Activated CD8-positive, alpha-beta memory T cell treated with anti-CD3 and anti-CD28 coated beads, Interleukin-2, amount 50 U/mL, for 48 hours (primary cell): ENCODE measurements around the gene NR6A1.
"Not testable (repeated sequence)": the region's sequence is repeated elsewhere in the genome, so short reads cannot be mapped to it uniquely, and the experiment has no call there.

Experiments used
- DNase-seq: peaks from one replicate; pipeline ENCODE4 v3.0.0-alpha.2; 2020

NR6A1 gene

DNA sequence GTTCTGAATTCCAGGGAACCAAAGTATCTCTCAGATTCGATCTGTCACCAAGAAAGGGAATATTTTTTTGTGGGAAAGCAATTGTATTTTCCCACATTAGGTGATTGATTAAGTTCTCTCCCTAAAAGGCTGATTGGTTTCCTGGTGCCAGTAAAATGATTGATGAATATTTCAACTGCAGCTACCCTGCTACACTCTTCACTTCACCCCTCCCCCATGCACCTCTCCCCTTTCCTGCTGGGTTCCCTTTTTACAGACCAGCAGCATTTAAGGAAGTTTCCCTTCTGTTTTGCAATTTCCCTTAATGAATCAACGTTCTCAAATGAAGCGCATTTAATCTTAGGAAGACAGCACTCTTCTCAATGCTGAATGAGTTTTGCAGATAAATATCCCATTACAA, 13.1 kb downstream of the NR6A1 start:
- no peak for DNase-seq

DNA sequence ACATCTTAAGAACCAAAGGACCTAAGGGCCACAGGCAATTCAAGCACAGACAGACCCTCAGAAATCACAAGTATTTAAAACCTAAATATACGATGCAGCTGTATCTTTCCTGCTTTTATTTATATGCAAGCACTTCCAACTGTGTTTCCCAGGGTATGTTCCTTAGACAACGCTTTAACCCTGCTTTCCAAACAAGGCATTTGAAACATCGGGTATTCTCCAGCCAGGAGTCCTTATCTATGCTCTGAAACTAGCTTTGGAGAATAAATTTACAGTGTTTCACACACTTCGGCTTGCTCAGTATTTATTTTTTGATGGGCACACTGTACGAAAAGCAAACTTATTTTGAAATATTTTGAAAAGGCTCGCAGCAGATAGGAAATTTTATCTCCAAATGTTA, 13.5 kb downstream of the NR6A1 start:
- no peak for DNase-seq

DNA sequence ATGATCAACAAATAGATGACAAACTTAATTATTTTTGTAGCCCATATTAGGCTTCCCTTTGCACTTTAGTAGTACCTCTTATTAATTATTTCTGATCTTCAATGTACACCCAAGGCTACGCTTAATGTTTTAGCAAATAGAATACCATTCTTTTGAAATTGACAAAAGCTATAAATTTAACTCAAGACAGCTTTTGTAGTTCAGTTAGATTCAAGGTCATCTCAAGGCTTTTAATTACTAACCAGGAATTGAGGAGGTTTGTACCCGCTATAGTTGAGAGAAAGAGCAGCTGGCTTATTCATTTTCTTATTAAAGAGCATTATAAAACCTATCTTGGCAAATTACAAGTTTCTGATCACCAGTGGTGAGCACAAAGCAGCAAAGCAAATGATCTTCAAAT, 15.1 kb downstream of the NR6A1 start:
- DNase-seq: no peak

DNA sequence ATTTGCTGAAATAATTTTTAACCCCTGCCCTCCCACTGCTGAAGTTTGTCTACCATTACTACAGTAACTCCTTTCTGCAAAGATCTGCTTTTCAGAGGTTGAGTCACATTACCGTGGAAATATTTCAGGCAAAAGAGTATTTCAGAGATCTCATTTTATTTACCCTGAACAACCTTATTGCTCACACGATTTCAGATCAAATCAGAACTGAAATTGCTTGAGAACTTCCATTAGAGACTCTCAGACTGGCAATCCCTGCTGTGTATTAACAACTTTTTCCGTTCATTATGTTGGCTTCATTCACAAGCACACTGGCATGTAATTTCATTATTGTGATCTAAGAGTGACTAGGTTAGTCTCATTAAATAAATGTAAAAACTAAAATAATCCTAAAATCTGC, 16.1 kb downstream of the NR6A1 start:
- no peak for DNase-seq

DNA sequence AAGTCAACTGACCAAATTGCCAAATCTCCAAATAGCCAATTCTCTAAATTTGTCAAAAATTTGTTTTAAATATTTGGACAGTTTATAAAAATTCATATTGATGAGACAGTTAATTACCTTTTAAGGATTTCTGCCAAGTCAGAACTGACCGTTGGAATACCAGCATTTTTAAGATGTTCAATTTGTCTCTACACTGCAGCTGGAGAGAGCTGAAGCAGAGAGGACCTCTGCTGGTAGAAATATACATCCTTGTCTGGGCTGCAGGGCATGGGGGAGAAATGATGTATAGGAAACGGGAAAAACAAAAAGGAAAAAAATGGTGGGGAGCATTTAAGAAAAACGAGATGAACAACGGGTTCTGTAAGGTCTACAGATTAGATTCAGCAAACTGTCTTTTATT, 16.8 kb downstream of the NR6A1 start:
- no peak for DNase-seq

DNA sequence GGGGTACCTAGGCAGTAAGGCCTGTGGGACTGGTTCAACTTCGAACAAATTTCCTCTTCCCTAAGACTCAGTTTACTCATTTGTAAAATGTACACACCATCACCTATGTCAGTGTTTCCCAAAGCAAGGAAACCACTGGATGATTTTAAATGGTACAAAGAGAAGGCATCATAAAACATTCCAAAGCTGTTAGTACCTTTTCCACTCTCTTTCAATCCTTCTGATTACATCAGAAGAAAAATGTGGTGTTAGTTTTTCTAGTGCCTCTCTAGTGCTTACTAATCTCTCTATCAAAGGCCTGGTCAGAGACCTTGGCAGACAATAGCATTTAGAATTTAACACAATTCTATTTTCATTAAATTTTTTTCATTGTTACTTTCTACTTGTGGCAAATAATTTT, 18.1 kb downstream of the NR6A1 start:
- DNase-seq: no peak

DNA sequence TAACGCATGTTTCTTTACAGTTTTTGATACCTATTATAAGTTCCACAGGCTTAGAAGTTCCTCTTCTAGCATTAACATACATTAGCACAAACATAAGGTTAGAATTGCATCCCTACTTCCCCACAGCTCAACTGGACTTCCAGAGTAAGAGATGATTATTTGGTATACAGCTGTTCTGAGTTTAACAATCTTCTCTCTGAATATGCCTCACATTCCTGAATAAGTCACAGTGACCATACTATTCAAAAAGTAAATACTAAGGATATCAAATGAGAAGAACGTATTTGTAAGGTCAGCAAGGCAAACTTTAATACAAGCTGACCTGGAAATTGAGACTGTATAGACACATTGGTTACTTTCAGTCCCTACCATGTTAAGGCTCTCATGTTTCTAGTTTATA, 21.3 kb downstream of the NR6A1 start:
- DNase-seq: no peak

DNA sequence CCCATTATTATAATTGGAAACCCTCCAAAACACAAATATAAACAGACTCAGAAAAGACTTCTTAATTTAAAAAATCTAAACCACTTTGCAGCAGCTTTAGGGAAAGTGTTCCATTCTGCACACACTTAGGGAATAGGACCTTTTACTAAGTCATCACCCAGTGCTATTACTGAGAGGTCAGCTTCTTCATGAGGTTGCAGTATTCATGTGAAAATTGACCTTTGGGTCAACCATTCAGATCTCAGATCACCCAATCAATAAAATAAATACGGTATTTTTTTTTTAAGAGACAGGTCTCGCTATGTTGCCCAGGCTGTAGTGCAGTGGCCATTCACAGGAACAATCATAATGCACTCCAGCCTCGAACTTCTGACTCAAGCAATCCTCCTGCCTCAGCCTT, 21.8 kb downstream of the NR6A1 start:
- no peak for DNase-seq

DNA sequence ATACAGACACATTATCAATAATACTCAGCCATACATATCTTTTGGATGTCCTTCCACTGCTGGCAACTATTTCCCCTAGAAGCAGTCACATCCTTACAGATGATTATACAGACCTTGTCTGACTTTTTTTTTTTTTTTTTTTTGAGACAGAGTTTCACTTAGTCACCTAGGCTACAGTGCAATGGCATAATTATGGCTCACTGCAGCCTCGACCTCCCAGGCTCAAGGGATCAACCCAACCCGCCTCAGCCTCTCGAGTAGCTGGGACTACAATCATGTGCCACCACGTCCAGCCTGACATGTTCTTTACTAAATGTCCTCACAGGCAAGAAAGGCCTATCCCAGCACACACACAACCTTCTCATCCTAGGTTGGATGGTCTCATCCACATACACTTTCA, 24.0 kb downstream of the NR6A1 start:
- no peak for DNase-seq

DNA sequence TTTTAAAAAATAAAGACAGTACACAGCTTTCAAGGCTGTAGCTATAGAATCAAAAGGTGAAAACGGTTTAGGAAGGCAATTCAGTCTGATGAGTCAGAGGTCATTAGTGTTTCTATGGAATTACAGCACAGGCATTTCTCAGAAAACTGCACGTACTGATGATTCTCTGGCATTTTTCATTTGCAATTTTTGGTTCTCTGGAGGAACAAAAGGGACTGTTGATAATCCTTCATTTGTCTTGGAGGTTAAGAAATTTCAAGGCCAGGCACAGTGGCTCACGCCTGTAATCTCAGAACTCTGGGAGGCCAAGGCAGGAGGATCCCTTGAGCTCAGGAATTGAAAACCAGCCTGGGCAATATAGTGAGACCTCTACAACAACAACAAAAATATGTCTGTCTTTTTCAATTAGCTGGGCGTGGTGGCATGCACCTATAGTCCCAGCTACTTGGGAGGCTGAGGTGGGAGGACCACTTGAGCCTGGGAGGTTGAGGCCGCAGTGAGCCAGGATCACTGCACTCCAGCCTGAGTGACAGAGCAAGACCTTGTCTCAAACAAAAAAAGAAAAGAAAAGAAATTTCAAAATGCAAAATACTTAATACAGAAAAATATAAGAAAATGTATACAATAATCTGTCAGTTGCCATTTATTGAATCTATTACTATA, 27.3 kb downstream of the NR6A1 start:
- no peak for DNase-seq

DNA sequence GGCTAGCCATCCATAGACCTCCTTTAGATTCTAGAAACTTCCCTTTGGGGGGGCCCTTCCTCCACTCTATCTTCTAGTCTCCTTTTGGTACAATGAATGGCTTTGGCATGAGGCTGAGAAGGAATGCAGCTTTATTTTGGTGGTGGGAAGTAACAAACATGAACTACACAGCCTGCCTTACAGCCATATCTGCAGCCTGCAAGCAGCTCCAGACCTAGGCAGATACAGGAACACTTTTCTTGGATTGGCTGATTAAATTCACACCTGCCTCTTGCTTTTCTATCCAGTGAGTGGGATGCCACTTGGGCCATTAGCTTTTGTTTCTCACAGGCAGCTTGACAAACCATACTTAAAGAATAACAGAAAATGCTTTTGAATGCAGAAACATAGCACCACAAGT, 28.2 kb downstream of the NR6A1 start:
- no peak for DNase-seq

DNA sequence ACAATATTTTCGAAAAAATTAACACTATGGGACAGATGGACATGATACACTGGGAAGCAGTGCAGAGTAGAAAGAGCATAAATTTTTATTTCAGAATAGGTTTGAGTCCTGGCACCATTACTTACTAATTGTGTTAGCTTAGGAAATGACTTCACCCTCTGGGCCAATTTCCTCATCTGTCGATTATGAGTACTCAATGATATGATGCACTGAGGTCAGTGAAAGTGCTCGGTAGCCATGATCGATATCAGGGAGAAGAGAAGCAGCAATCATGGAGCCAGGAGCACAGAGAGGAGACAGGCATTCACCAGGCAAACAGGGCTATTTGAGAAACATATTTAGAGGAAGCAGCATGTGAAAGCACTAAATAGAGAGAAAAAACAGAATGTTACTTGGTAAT, 29.4 kb downstream of the NR6A1 start:
- DNase-seq: no peak

DNA sequence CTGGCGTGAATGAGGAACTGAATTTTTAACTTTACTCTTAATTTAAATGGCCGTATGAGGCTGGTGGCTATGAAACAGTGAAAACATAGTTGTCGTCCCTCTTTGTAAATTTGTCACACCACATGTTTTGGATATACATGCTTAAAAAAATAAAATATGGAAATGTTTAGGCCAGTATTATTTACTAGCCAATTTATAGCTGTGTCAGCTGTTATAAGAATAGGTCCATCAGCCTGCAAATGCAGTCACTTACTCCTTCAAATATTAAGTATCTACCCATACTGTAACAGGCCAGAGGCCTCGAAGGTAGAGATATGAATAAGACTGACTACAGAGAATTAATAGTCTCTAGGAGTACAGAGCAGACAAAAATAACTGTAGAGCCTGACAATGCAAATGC, 30.0 kb downstream of the NR6A1 start:
- no peak for DNase-seq

DNA sequence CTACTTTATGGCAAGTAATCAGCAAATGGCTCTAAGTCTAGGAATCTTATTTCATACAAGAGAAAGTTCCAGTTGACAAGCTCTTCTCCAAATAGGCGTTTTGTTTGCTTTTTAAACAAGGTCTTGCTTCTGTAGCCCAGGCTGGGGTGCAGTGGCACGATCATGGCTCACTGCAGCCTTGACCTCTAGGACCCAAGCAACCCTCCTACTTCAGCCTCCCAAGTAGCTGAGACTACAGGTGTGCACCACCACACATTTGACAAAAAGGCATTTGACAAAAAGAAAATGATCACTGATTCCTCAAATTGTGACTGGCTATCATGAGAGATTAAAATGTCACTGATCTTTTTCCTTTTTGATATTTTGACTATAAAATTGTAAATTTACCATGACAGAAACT, 31.8 kb downstream of the NR6A1 start:
- no peak for DNase-seq

DNA sequence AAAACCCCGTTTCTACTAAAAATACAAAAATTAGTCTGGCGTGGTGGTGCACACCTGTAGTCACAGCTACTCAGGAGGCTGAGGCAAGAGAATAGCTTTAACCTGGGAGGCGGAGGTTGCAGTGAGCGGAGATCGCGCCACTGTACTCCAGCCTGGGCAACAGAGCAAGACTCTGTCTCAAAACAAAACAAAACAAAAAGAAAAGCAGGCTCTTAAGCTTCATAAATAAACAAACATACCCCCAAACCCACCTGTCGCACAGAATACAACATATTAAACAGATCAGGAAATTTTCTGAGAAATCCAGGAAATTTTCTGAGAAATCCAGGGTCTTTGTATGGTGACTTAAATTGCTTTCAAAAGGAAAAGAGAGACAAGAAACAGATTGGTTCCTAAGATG, 33.0 kb downstream of the NR6A1 start:
- not testable (repeated sequence) for DNase-seq

DNA sequence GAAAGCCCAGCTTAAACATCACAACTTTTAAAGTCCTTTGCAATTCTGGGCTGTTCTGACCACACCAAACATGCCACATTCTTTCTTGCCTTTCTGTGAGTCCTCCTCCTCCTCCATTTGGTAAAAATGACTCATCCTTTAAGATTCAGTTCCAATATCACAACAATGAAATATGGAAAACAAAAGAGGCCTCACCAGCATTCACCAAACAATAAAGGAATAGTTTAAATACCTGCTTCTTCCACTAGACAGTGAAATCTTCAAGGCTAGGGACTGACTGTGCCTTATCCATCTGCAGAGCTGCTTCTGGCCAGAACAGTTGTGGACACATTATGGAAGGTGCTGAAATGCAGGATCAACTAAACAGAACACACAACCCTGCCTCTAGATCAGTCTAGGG, 36.0 kb downstream of the NR6A1 start:
- no peak for DNase-seq

DNA sequence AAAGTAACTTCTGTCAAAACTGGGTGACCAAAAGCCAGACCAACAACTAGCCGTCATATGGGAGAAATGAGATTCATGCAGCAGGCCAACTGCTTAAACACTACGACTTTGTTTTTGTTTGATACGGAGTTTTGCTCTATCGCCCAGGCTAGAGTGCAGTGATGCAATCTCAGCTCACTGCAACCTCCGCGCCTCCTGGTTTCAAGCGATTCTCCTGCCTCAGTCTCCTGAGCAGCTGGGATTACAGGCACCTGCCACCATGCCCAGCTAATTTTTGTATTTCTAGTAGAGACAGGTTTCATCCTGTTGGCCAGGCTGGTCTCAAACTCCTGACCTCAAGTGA, 36.4 kb downstream of the NR6A1 start:
- DNase-seq: not testable (repeated sequence)

DNA sequence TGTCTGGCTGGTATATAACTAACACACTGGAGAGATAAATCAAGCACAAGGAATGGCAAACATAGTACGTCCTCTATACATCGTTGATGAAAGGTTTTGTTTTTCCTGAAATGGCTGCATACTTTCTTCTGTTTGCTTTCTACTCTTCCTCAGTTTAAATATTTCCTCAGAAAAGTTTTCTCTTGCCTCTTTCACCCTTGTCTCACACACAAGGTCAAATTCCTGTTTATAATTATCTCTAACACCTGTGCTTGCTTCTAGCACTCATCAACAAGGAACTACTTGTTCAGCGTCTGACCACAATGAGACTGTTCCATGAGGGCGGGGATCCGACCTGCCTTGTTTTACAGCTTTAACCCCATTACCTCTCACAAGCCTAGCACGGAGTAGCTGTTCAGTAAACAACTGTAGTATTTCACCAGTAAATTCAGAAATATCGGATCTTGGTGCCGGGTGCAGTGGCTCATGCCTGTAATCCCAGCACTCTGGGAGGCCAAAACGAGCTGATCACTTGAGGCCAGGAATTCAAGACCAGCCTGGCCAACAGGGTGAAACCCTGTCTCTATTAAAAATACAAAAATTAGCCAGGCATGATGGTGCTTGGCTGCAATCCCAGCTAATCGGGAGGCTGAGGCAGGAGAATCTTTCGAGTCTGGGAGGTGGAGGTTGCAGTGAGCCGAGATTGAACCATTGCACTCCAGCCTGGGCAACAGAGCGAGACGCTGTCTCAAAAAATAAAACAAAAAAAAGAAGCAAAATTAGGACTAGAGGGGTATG, 37.0 kb downstream of the NR6A1 start:
- DNase-seq: no peak

DNA sequence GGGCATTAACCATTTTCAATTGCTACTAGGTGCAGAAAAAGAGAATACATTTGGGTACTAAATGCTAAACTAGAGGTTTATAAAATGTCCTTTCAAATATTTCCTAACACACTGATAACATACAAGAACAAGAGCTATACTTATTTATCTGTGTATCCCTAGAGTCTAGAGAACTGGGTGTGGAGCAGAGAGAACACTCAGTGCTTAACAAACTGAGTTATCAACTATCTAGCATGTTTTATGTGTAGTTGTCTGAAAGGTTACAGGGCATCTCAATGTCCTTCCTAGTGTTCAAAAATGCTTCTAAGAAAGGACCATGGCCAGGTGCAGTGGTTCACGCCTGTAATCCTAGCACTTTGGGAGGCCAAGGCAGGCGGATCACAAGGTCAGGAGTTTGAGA, 40.3 kb downstream of the NR6A1 start:
- no peak for DNase-seq

DNA sequence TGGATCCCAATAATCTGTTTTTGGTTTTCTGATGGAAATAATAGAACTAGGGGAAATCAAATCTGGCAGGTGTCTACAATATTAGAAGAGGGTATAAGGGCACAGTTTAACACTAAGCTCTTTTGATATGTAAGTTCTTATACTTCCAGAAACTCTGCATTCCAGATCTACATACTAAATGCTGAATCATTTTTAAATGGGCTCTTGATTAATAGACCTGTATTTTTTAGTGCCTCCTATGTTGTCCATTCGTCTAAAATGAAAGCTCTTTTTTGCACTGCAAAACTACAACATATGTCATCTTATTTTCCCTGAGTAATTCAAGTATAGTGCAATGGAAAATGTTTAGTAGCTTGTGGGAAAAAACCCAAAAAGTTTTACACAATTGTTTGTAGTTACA, 44.2 kb downstream of the NR6A1 start:
- DNase-seq: no peak

DNA sequence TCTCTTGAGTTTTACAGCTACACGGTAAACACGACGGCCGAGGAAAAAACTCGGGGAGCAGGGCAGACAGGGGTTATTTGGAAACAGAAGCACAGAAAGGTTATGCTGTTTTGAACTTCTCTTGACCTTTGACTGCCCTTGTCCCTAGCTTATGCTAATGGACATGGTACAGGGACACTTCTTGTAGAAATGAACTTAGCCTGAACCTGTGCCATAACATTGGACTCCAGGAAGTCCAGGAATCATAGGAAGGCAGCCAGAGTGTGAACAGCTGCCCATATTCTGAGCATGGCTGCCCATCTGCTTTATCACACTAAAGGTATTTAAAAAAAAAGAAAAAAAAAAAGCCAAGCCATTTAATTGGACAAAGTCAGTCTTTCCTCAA, 46.1 kb downstream of the NR6A1 start:
- no peak for DNase-seq

DNA sequence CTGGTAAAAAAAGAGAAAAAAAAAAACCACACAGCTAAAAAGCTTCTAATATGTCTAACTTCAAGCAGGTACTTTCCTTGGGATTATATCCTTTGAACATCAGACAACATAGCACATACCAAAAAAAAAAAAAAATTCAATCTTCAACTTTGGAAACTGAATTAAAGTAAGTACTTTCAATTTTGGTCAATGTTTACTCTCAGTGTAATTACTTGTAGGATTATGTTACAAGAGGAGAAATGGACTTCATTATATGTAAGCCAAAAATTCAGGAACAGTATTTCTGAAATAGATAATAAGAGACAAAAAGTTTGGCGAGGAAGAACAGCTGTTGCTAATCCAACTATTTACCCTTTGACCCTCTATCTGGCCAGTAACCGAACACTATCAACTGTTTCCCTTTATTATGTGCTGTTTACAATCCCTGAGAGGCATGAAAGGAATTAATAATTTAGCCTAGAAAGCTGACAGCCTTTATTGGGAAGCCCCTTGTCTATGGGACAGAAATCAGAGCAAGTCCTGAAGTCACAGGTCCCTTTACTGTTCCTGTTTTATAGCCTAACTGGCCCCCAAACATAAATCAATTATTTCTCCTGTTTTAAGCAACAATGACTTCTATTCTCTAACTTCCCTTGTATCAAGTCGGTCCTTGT, 46.6 kb downstream of the NR6A1 start:
- DNase-seq: no peak

DNA sequence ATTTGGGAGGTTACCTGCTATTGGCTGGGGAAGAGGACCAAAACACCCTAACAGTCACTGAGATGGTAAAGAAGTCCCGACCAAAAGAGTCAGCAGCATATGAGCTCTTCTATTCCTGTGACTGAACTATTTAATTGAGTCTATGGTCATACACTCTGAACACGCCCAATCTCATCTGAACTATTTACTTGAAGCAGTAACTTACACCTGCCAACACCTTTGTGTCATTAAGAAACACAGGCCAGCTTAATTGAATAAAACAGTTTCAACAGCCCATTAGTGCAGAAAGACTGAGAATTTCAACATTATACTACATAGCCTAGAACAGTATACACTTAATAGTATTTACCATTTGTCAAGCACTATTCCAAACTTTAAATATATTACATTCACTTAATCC, 47.8 kb downstream of the NR6A1 start:
- no peak for DNase-seq

DNA sequence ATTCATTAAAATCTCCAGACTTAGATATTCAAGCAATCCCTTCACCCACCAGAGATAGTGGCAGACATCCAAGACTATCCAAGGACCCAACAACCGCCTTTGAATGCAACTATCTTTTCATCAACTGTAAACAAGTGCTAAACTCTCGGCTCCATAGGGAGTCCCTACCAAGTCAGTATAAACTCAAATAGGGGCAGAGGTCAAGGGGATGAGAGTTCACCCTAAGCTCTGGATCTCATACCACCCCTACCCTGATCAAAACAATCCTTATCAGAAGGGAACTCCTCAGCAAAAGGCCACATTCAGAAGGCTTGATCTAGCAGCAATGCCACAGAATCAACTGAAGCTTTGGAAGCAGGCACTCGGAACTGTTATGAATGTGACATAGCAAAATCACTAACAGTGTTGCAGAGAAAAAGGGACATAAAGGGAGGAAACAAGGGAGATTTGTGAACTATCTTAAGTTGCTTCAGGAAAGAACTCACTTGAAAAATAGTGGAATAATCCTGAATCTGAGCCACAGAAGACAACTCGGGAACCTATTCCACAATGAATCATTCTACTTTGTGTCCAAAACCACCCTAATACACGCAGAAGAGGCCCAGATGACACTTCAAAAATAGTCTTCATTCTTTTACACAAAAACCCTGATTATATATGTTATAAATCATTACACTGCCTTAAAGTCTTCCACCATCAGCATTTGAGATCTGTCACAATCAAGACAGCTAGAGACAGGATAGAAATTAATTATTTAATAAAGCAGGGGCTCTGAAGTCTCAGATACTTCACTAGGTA, 49.8 kb downstream of the NR6A1 start:
- no peak for DNase-seq
